ENCODE data around the gene CDH13.

Gene CDH13

GRCh38 chr16:82626791-82627261 is at the start of gene CDH13:
TSS of gene CDH13 (plus strand) at chr16:82626969.
- peak; percentile 63 for DNase-seq (ENCODE audit: low read depth, low spot score)
- in situ Hi-C loops (cut with HindIII; ENCODE audit: low sequenced_read_pairs) = no loop called here
- TF ChIP-seq CTCF (IDR thresholded peaks at IDR 0.05; ENCODE audit: low read depth, low read length) = no peak
- peak within 1 kb of the TSS; percentile 65 for H3K4me3 ChIP-seq (ENCODE audit: low read depth, low read length)

GRCh38 chr16:82580298-82580890 is 46.4 kb upstream of the CDH13 start:
- peak; percentile 14 for DNase-seq (ENCODE audit: low read depth, low spot score)
- no peak for TF ChIP-seq CTCF (IDR thresholded peaks at IDR 0.05; ENCODE audit: low read depth, low read length)
- H3K4me3 ChIP-seq (ENCODE audit: low read depth, low read length) = no peak overlapping the region
- in situ Hi-C loops (cut with HindIII; ENCODE audit: low sequenced_read_pairs) = no loop called here

GRCh38 chr16:82582975-82583374 is 43.8 kb upstream of the CDH13 start:
- no peak for DNase-seq (ENCODE audit: low read depth, low spot score)
- in situ Hi-C loops (cut with HindIII; ENCODE audit: low sequenced_read_pairs) = no loop called here
- no peak for TF ChIP-seq CTCF (IDR thresholded peaks at IDR 0.05; ENCODE audit: low read depth, low read length)

GRCh38 chr16:82583422-82583821 is 43.3 kb upstream of the CDH13 start:
- TF ChIP-seq CTCF (IDR thresholded peaks at IDR 0.05; ENCODE audit: low read depth, low read length) = no peak
- DNase-seq (ENCODE audit: low read depth, low spot score) = peak; percentile 3
- no peak overlapping the region for H3K4me3 ChIP-seq (ENCODE audit: low read depth, low read length)
- in situ Hi-C loops (cut with HindIII; ENCODE audit: low sequenced_read_pairs) = no loop called here

More at GRCh38 chr16:82582975-82583374, 43.8 kb upstream of the CDH13 start:
- no peak overlapping the region for H3K4me3 ChIP-seq (ENCODE audit: low read depth, low read length)

- in situ Hi-C loops (cut with HindIII; ENCODE audit: low sequenced_read_pairs) = no loop called here
- no peak for DNase-seq (ENCODE audit: low read depth, low spot score)
- no peak overlapping the region for H3K4me3 ChIP-seq (ENCODE audit: low read depth, low read length)
- no peak for TF ChIP-seq CTCF (IDR thresholded peaks at IDR 0.05; ENCODE audit: low read depth, low read length)
These were observed 42.1 kb upstream of the CDH13 start for GRCh38 chr16:82584553-82585152.

GRCh38 chr16:82585675-82586074 is 41.1 kb upstream of the CDH13 start:
- peak; percentile 83 for DNase-seq (ENCODE audit: low read depth, low spot score)
- in situ Hi-C loops (cut with HindIII; ENCODE audit: low sequenced_read_pairs) = no loop called here
- TF ChIP-seq CTCF (IDR thresholded peaks at IDR 0.05; ENCODE audit: low read depth, low read length) = no peak
- H3K4me3 ChIP-seq (ENCODE audit: low read depth, low read length) = no peak overlapping the region

All from astrocyte of the spinal cord (primary cell).